ENCODE data around the gene MBOAT2.

Gene MBOAT2

GRCh38 chr2:9024575-9024974 is 21.1 kb upstream of the MBOAT2 start:
- H4K5ac ChIP-seq (ENCODE audit: low read length) = no peak overlapping the region
- DNase-seq = no peak

GRCh38 chr2:9021563-9022211 is 18.2 kb upstream of the MBOAT2 start:
- no peak overlapping the region for H3K27ac ChIP-seq (ENCODE audit: low read depth, low read length)
- H2BK15ac ChIP-seq (replicated peaks; ENCODE audit: low read depth) = no peak overlapping the region
- no peak overlapping the region for H2AK5ac ChIP-seq (ENCODE audit: low read length)
- no peak overlapping the region for H3K18ac ChIP-seq (ENCODE audit: low read length)
- H3K27me3 ChIP-seq (ENCODE audit: insufficient read depth, low read length, poor library complexity) = no peaks in the 10 kb centered on the region
- DNase-seq = no peak
- no peak overlapping the region for H4K8ac ChIP-seq (ENCODE audit: low read depth, low read length)
- H3K4ac ChIP-seq (ENCODE audit: low read depth, low read length) = no peak overlapping the region
- no CpG with 5 or more reads among the region's 1 CpG for WGBS (ENCODE audit: extremely low coverage, insufficient coverage, low lambda C conversion rate)
- H3K4me1 ChIP-seq (ENCODE audit: control insufficient read depth, low read depth, low read length) = no peaks in the 10 kb centered on the region
- no peak overlapping the region for H2BK5ac ChIP-seq (ENCODE audit: low read length)
- H3K79me1 ChIP-seq (ENCODE audit: low read length) = no peaks in the 10 kb centered on the region
- H3K79me2 ChIP-seq (ENCODE audit: control insufficient read depth, insufficient read depth, low read length) = no peaks in the 10 kb centered on the region
- no peak overlapping the region for H2BK120ac ChIP-seq (ENCODE audit: low read depth, low read length)
- no peak overlapping the region for H3K56ac ChIP-seq (ENCODE audit: low read length)
- no peaks in the 10 kb centered on the region for H3K36me3 ChIP-seq (ENCODE audit: control insufficient read depth, insufficient read depth, low read length)
- H3K4me3 ChIP-seq (ENCODE audit: low read length) = no peak overlapping the region
- H4K5ac ChIP-seq (ENCODE audit: low read length) = no peak overlapping the region
- no peak overlapping the region for H3K4me2 ChIP-seq (ENCODE audit: low read length)
- H3K23ac ChIP-seq (ENCODE audit: low read length) = no peak overlapping the region
- no peak overlapping the region for H3K9ac ChIP-seq (ENCODE audit: low read length)

More at GRCh38 chr2:9024575-9024974, 21.1 kb upstream of the MBOAT2 start:
- H2AK5ac ChIP-seq (ENCODE audit: low read length) = no peak overlapping the region
- H3K27me3 ChIP-seq (ENCODE audit: insufficient read depth, low read length, poor library complexity) = no peaks in the 10 kb centered on the region
- no peak overlapping the region for H3K23ac ChIP-seq (ENCODE audit: low read length)
- no peak overlapping the region for H3K18ac ChIP-seq (ENCODE audit: low read length)
- no peaks in the 10 kb centered on the region for H3K4me1 ChIP-seq (ENCODE audit: control insufficient read depth, low read depth, low read length)
- H3K79me1 ChIP-seq (ENCODE audit: low read length) = no peaks in the 10 kb centered on the region
- H3K4me3 ChIP-seq (ENCODE audit: low read length) = no peak overlapping the region
- H2BK120ac ChIP-seq (ENCODE audit: low read depth, low read length) = no peak overlapping the region
- H3K9ac ChIP-seq (ENCODE audit: low read length) = no peak overlapping the region
- no peak overlapping the region for H2BK15ac ChIP-seq (replicated peaks; ENCODE audit: low read depth)
- H3K4ac ChIP-seq (ENCODE audit: low read depth, low read length) = no peak overlapping the region
- H3K36me3 ChIP-seq (ENCODE audit: control insufficient read depth, insufficient read depth, low read length) = no peaks in the 10 kb centered on the region
- H4K8ac ChIP-seq (ENCODE audit: low read depth, low read length) = no peak overlapping the region
- no peak overlapping the region for H3K4me2 ChIP-seq (ENCODE audit: low read length)
- no peak overlapping the region for H2BK5ac ChIP-seq (ENCODE audit: low read length)
- H3K79me2 ChIP-seq (ENCODE audit: control insufficient read depth, insufficient read depth, low read length) = no peaks in the 10 kb centered on the region
- no peak overlapping the region for H3K56ac ChIP-seq (ENCODE audit: low read length)
- no peak overlapping the region for H3K27ac ChIP-seq (ENCODE audit: low read depth, low read length)

- Histone ChIP-seq H3K4me2 (ENCODE audit: low read length) (no peak overlapping the region), H3K4me3 (ENCODE audit: low read length) (no peak overlapping the region), H2AK5ac (ENCODE audit: low read length) (no peak overlapping the region), H3K79me1 (ENCODE audit: low read length) (no peaks in the 10 kb centered on the region), H3K36me3 (ENCODE audit: control insufficient read depth, insufficient read depth, low read length) (no peaks in the 10 kb centered on the region), H3K9ac (ENCODE audit: low read length) (no peak overlapping the region), H3K79me2 (ENCODE audit: control insufficient read depth, insufficient read depth, low read length) (no peaks in the 10 kb centered on the region), H3K27ac (ENCODE audit: low read depth, low read length) (no peak overlapping the region), H3K27me3 (ENCODE audit: insufficient read depth, low read length, poor library complexity) (no peaks in the 10 kb centered on the region), H3K18ac (ENCODE audit: low read length) (no peak overlapping the region), H4K8ac (ENCODE audit: low read depth, low read length) (no peak overlapping the region), H3K56ac (ENCODE audit: low read length) (no peak overlapping the region), H3K4ac (ENCODE audit: low read depth, low read length) (no peak overlapping the region), H2BK15ac (replicated peaks; ENCODE audit: low read depth) (no peak overlapping the region), H2BK5ac (ENCODE audit: low read length) (no peak overlapping the region), H3K4me1 (ENCODE audit: control insufficient read depth, low read depth, low read length) (no peaks in the 10 kb centered on the region), H4K5ac (ENCODE audit: low read length) (no peak overlapping the region), H2BK120ac (ENCODE audit: low read depth, low read length) (no peak overlapping the region), H3K23ac (ENCODE audit: low read length) (no peak overlapping the region)
- no CpG with 5 or more reads among the region's 5 CpGs for WGBS (ENCODE audit: extremely low coverage, insufficient coverage, low lambda C conversion rate)
- no peak for DNase-seq
These were observed 16.8 kb upstream of the MBOAT2 start for GRCh38 chr2:9020267-9020666.

GRCh38 chr2:9018534-9018933 is 15.1 kb upstream of the MBOAT2 start:
- Histone ChIP-seq H2BK5ac (ENCODE audit: low read length) (no peak overlapping the region), H3K18ac (ENCODE audit: low read length) (no peak overlapping the region), H3K4me1 (ENCODE audit: control insufficient read depth, low read depth, low read length) (no peaks in the 10 kb centered on the region), H2AK5ac (ENCODE audit: low read length) (no peak overlapping the region), H3K36me3 (ENCODE audit: control insufficient read depth, insufficient read depth, low read length) (no peaks in the 10 kb centered on the region), H3K27ac (ENCODE audit: low read depth, low read length) (no peak overlapping the region), H3K4me2 (ENCODE audit: low read length) (no peak overlapping the region), H3K4me3 (ENCODE audit: low read length) (no peak overlapping the region), H3K4ac (ENCODE audit: low read depth, low read length) (no peak overlapping the region), H3K56ac (ENCODE audit: low read length) (no peak overlapping the region), H4K5ac (ENCODE audit: low read length) (no peak overlapping the region), H3K9ac (ENCODE audit: low read length) (no peak overlapping the region), H3K27me3 (ENCODE audit: insufficient read depth, low read length, poor library complexity) (no peaks in the 10 kb centered on the region), H2BK120ac (ENCODE audit: low read depth, low read length) (no peak overlapping the region), H3K23ac (ENCODE audit: low read length) (no peak overlapping the region), H4K8ac (ENCODE audit: low read depth, low read length) (no peak overlapping the region), H2BK15ac (replicated peaks; ENCODE audit: low read depth) (no peak overlapping the region), H3K79me1 (ENCODE audit: low read length) (no peaks in the 10 kb centered on the region), H3K79me2 (ENCODE audit: control insufficient read depth, insufficient read depth, low read length) (no peaks in the 10 kb centered on the region)
- no CpG with 5 or more reads among the region's 7 CpGs for WGBS (ENCODE audit: extremely low coverage, insufficient coverage, low lambda C conversion rate)
- no peak for DNase-seq

GRCh38 chr2:9018109-9018508 is 14.6 kb upstream of the MBOAT2 start:
- Histone ChIP-seq H3K79me2 (ENCODE audit: control insufficient read depth, insufficient read depth, low read length) (no peaks in the 10 kb centered on the region), H3K36me3 (ENCODE audit: control insufficient read depth, insufficient read depth, low read length) (no peaks in the 10 kb centered on the region), H3K4me1 (ENCODE audit: control insufficient read depth, low read depth, low read length) (no peaks in the 10 kb centered on the region), H3K56ac (ENCODE audit: low read length) (no peak overlapping the region), H3K4me3 (ENCODE audit: low read length) (no peak overlapping the region), H3K27ac (ENCODE audit: low read depth, low read length) (no peak overlapping the region), H3K4ac (ENCODE audit: low read depth, low read length) (no peak overlapping the region), H3K23ac (ENCODE audit: low read length) (no peak overlapping the region), H2BK5ac (ENCODE audit: low read length) (no peak overlapping the region), H3K4me2 (ENCODE audit: low read length) (no peak overlapping the region), H2BK120ac (ENCODE audit: low read depth, low read length) (no peak overlapping the region), H2AK5ac (ENCODE audit: low read length) (no peak overlapping the region), H3K9ac (ENCODE audit: low read length) (no peak overlapping the region), H4K8ac (ENCODE audit: low read depth, low read length) (no peak overlapping the region), H3K27me3 (ENCODE audit: insufficient read depth, low read length, poor library complexity) (no peaks in the 10 kb centered on the region), H2BK15ac (replicated peaks; ENCODE audit: low read depth) (no peak overlapping the region), H3K18ac (ENCODE audit: low read length) (no peak overlapping the region), H4K5ac (ENCODE audit: low read length) (no peak overlapping the region), H3K79me1 (ENCODE audit: low read length) (no peaks in the 10 kb centered on the region)
- WGBS (ENCODE audit: extremely low coverage, insufficient coverage, low lambda C conversion rate) = no CpG with 5 or more reads among the region's 3 CpGs
- DNase-seq = no peak

GRCh38 chr2:9017411-9017810 is 13.9 kb upstream of the MBOAT2 start:
- Histone ChIP-seq H3K18ac (ENCODE audit: low read length) (no peak overlapping the region), H3K79me1 (ENCODE audit: low read length) (no peaks in the 10 kb centered on the region), H3K4ac (ENCODE audit: low read depth, low read length) (no peak overlapping the region), H3K36me3 (ENCODE audit: control insufficient read depth, insufficient read depth, low read length) (no peaks in the 10 kb centered on the region), H3K4me3 (ENCODE audit: low read length) (no peak overlapping the region), H3K4me2 (ENCODE audit: low read length) (no peak overlapping the region), H3K4me1 (ENCODE audit: control insufficient read depth, low read depth, low read length) (no peaks in the 10 kb centered on the region), H3K23ac (ENCODE audit: low read length) (no peak overlapping the region), H3K27ac (ENCODE audit: low read depth, low read length) (no peak overlapping the region), H3K79me2 (ENCODE audit: control insufficient read depth, insufficient read depth, low read length) (no peaks in the 10 kb centered on the region), H3K56ac (ENCODE audit: low read length) (no peak overlapping the region), H2BK120ac (ENCODE audit: low read depth, low read length) (no peak overlapping the region), H2BK15ac (replicated peaks; ENCODE audit: low read depth) (no peak overlapping the region), H3K27me3 (ENCODE audit: insufficient read depth, low read length, poor library complexity) (no peaks in the 10 kb centered on the region), H3K9ac (ENCODE audit: low read length) (no peak overlapping the region), H2AK5ac (ENCODE audit: low read length) (no peak overlapping the region), H4K8ac (ENCODE audit: low read depth, low read length) (no peak overlapping the region), H4K5ac (ENCODE audit: low read length) (no peak overlapping the region), H2BK5ac (ENCODE audit: low read length) (no peak overlapping the region)
- no peak for DNase-seq
- WGBS (ENCODE audit: extremely low coverage, insufficient coverage, low lambda C conversion rate) = no CpG with 5 or more reads among the region's 6 CpGs

All from mesendoderm (in vitro differentiated cells).